GM21367 (cell line): ENCODE measurements around the gene SMIM20.
A peak's percentile ranks its signal among the peaks of the same experiment; 100 is the strongest.
"Not testable (repeated sequence)": the region's sequence is repeated elsewhere in the genome, so short reads cannot be mapped to it uniquely, and the experiment has no call there.

ENCODE experiments used
- ATAC-seq: cut with Tn5 transposase; IDR thresholded peaks from one replicate; pipeline ENCODE4 v1.9.1; 2021; ENCODE audit not compliant: unreplicated experiment

The SMIM20 gene

GRCh38 chr4:25913851-25914669 lies at the start of gene SMIM20:
Gene SMIM20 (plus strand): TSS chr4:25914220. CDS start chr4:25914314, 94 bp downstream.
- ATAC-seq: peak; percentile 91

DNA sequence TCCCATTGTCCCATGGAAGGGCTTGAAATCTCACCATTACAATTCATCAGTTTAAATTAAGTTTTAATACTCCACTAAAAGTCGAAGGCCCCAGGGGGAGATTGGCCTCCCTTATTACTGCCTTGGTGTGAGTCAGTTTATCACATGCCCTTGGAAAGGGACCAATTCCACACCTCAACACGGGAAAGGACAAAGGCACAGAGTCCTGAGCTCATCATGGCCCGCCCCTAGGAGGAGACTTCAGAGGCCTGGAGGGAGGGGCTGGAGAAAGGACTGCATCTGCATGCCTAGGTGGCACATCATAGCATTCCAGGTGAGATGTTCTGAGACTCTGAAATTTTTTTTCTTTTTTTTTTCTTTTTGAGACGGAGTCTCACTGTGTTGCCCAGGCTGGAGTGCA lies 48.4 kb upstream of the SMIM20 start:
- ATAC-seq: no peak

DNA sequence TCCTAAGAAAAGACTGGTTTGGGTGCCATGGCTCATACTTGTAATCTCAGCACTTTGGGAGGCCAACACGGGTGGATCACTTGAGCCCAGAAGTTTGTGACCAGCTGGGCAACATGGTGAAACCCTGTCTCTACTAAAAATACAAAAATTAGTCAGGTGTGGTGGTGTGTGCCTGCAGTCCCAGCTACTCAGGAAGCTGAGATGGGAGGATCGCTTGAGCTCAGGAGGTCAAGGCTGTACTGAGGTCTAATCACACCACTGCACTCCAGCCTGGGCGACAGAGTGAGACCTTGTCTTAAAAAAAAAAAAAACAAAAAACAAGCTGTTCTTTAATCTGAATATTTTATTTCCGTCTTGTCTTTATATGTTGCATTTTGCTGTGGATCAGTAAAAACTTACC lies 47.6 kb upstream of the SMIM20 start:
- not testable (repeated sequence) for ATAC-seq

GRCh38 chr4:25867781-25868294 lies 46.2 kb upstream of the SMIM20 start:
- ATAC-seq: no peak

- ATAC-seq: peak; percentile 46
These were observed 43.9 kb upstream of the SMIM20 start for GRCh38 chr4:25870081-25870480.

- no peak for ATAC-seq
These were observed 41.0 kb upstream of the SMIM20 start for GRCh38 chr4:25872851-25873631.

- ATAC-seq: no peak
These were observed 40.3 kb upstream of the SMIM20 start for GRCh38 chr4:25873632-25874129.

DNA sequence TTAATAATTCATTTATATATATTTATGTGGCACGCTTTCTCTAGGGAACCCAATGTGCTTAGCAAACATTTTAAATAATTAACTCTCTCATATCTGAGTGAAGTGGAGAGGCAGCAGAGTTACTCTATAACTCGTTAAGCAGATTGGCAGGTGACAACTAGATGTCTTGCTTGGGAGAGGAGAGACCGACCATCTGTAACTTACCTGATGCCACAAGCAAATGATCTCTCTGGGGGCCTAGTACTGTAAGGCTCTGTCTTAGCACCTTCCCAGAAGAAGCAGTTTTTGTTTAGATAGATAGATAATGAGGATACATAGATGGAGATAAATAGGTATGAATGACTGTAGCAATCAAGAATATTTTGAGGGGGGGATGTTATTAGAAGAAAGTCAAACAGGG lies 39.4 kb upstream of the SMIM20 start:
- ATAC-seq: peak; percentile 30

- ATAC-seq: peak; percentile 59
These were observed 38.7 kb upstream of the SMIM20 start for GRCh38 chr4:25875281-25875745.

DNA sequence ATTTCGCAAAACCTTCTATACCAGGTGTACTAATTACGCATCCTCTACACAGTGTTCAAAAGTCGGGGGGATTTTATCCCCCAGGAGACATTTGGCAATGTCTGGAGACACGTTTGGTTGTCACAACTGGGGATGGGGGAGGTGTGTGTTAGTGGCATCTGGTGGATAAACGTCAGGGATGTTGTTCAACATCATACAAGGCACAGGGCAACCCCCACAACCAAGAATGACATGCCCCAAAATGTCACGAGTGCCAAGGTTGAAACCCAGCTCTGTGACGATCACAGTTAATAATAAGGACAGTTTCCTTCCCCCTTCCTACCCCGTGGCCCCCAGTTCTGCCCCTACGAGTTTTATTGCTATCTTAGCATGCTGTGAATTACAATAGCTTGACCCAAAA lies 35.3 kb upstream of the SMIM20 start:
- ATAC-seq: no peak

DNA sequence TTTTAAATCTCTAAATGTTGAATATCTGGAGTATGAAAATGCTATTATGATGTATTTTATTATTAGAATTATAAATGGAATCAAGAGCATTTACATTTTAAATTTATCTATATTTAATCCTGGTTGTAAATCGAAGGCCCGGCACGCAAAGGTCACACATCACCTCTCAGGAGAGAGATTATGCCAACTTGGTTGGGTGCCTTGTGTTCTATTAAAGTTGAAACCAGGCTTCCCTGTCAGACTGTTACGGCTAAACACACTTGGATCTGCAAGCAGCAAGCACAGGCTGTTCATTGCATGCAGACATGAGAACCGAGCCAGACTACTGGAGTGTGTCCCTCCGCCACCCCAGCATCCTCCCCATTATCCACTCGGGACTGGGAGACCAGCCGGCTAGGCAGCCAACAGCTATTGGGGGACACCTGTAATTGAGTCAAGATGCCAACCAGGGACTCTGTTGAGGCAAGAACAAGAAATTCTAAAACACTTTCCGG lies 34.9 kb upstream of the SMIM20 start:
- no peak for ATAC-seq

- no peak for ATAC-seq
These were observed 34.4 kb upstream of the SMIM20 start for GRCh38 chr4:25879587-25879986.

DNA sequence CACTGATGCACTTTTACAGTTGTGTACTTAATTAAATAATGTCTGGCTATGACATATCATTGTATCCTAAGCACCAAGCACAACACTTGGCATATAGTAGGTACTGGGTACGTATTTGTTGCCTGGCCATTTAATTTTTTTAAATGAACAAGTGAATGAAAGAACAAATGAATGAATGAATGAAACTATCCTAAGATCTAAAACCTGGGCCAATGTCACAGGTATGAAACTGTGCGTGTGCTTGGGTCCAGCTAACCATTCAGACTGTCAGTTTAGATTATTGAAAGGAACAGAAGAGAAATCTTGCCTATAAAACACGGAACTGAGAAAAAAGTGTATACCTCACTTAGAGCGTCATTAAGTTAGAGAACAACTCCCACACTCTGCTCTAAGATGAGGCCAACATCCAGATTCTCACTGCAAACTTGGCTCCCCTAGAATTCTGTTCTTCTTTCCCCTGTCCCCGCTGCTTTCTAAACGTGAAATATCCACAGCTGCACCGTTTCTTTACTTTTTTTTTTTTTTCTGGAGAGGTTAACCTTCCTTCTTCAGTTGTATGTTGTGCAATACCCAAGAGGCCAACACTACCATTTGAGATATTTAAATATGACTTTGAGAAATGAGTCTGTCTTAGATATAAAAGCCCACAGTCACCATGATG lies 33.9 kb upstream of the SMIM20 start:
- ATAC-seq: no peak

DNA sequence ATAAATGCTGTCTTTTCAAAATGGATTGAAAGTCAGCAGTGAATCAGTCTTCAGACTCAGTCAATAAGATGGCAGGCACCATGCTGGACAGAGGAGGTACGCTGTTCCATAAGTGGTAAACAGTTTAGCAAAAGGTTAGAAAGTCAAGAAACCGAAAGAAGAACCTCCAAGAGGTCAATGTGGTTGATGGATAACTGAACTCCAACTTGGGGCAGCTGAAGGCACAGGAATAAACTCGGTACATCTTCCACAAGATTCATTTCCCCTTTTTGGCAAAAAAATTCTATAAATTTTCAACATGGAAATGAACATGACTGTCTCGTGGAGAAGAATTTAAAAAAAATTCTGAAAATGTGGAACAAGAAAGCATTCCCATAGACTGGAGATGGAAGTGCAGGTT lies 32.8 kb upstream of the SMIM20 start:
- no peak for ATAC-seq

DNA sequence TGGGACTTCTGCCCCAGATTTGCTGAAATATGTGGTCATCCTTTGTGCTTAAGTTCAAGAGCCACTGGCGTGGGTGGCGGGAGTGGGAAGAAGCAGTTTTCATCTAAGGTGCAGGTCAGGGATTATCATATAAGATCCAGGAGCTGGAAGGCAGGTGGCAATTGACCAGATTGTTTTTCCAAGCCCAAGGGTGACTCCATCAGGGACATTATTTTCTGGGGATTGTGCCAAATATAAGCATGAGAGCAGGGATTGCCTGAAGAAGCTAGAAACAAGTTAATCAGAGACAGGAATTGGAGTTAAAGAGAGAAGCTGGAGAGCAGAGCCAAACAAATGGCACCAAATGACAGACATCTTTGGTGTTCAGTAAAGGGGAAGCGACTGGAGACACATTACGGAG lies 31.8 kb upstream of the SMIM20 start:
- ATAC-seq: no peak

DNA sequence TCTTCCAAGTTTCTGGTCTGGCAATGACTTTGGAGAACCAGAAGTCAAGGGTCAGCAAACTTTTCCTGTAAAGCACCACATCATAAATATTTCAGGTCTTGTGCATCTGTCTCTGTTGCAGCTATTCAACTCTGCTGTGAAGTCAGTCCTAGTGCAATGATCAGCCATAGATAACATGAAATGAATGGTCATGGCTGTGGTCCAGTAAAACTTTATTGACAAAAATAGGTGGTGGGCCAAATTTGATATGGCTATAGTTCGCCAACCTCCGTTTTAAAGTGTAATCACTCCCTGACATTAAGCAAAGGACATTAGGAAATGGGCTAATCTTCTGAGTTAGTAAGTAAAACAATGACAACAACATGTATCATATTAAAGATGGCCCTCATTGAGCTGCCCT lies 30.5 kb upstream of the SMIM20 start:
- ATAC-seq: no peak

DNA sequence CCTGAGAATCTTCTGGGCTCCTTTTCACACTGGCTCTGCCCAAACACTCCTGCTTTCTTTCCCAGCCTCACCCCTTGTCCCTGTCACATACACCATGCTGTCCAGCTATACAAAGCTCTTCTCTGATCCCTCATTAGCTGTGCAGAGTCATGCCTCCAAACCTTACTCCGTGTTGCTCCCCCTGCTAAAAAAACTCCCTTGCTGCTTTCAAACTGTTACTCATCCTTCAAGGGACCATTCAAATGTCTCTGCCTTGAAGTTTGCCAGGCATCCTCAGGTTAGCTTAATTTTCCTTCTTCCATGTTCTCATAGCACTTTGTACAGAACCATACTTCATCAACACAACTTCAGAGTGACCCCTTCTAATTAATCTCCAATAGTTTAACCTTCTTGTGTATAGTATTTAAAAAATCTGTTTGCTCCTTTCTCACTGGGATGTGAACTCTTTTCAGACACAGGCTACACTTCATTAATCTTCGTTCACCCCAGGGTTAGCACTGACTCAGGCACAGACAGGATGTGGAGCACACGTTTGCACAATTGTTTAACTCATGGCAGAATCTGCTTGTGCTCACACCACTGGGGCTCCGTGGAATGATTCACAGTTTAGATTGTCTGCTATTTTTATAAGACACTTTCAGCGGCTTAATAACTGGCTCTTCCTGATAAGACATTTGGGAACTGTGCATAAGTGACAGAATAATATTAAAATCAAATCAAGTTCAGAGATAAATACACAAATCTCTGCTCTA lies 29.8 kb upstream of the SMIM20 start:
- peak; percentile 48 for ATAC-seq

GRCh38 chr4:25888781-25889180 lies 25.2 kb upstream of the SMIM20 start:
- ATAC-seq: no peak

DNA sequence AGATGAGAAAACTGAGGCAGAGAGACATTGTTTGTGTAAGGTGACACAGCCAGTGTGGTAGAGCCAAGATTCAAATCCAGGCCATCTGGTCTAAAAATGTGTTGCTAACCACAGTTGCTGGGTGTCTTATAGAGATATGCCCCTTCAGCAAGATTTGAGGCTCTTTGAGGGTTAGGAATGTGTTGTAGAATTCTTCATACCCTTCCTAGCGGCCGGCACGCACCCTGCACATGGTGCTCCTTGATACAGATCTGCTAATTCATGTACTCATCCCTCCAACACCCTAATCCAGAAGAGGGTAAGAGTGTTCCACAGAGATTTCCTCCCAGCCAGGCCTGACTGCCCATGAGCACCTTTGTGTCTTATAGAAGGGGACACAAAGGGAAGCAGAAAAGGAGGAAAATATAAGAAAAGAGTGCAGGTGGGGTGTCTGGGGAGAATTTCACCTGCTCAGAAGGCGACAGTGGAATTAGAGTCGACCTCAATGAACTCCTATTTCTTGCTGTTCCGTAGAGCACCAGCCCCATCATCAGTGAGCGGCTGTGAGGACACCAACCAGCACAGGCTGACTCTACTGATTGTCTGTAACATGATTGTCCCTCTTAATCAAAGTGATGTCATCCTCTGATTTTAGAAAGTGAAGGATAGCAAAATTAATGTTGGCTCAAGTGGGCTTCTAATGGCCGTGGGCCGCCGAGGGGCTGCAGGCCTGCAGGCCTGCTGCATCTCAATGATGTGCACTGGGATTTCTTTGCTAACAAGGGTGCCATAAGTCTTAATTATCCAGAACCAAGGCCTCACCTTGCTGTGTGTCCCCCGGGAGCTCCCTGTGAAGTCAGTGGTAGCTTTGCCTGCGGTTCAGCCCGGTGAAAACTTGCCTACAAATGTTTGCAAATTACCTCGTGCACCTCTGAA lies 24.2 kb upstream of the SMIM20 start:
- no peak for ATAC-seq
